ENCODE results near the gene ARID3C. TPM values are rescaled to one million over a fixed set of nuclear protein-coding genes. Genes with fewer than 3 reads are reported as not detected.
A peak's percentile ranks its signal among the peaks of the same experiment; 100 is the strongest.

The ARID3C gene
- total RNA-seq, 4 donors from 2014 or later = 0.34 to 2.0 (median 0.50) TPM

- DNase-seq (ENCODE audit: low spot score in 2 of 2) = peak in 1 of 2 donors; percentile 89
- peak within 1 kb of the TSS; percentile 84 for H3K27ac ChIP-seq
- H3K4me3 ChIP-seq = peak within 1 kb of the TSS; percentile 64
- no peaks in the 10 kb centered on the region for H3K27me3 ChIP-seq
- WGBS = under 1% methylated on average over 21 of the region's 77 CpGs
- no peaks in the 10 kb centered on the region for H3K9me3 ChIP-seq
- peaks cover 25% of the 10 kb centered on the region for H3K4me1 ChIP-seq
- peaks cover 35% of the 10 kb centered on the region for H3K36me3 ChIP-seq
- TF ChIP-seq EP300 (IDR thresholded peaks at IDR 0.05) = no peak
- TF ChIP-seq CTCF (IDR thresholded peaks at IDR 0.05) = no peak
- no peak for TF ChIP-seq POLR2AphosphoS5 (IDR thresholded peaks at IDR 0.05)
- TF ChIP-seq POLR2A (IDR thresholded peaks at IDR 0.05) = peak in 1 of 2 donors; percentile 10
These were observed 16.8 kb downstream of the ARID3C start, which contains the start of gene RPP25L for GRCh38 chr9:34611811-34612787. RPP25L (minus strand) TSS chr9:34612097; CDS start chr9:34611296, 801 bp downstream.

- Histone ChIP-seq H3K27ac (peak overlapping the region; percentile 84), H3K4me3 (peak overlapping the region; percentile 64), H3K4me1 (peaks cover 25% of the 10 kb centered on the region), H3K27me3 (no peaks in the 10 kb centered on the region), H3K9me3 (no peaks in the 10 kb centered on the region), H3K36me3 (peaks cover 27% of the 10 kb centered on the region)
- no peak for DNase-seq (ENCODE audit: low spot score in 2 of 2)
- TF ChIP-seq CTCF (IDR thresholded peaks at IDR 0.05) (no peak), EP300 (IDR thresholded peaks at IDR 0.05) (no peak), POLR2AphosphoS5 (IDR thresholded peaks at IDR 0.05) (no peak), POLR2A (IDR thresholded peaks at IDR 0.05) (no peak)
- WGBS = 73% methylated on average over 5 of the region's 10 CpGs
These were observed 17.5 kb downstream of the ARID3C start for GRCh38 chr9:34611251-34611810.

GRCh38 chr9:34610434-34611206 is 18.2 kb downstream of the ARID3C start:
- Histone ChIP-seq H3K36me3 (peaks cover 20% of the 10 kb centered on the region), H3K27ac (no peak overlapping the region), H3K9me3 (no peaks in the 10 kb centered on the region), H3K4me1 (peaks cover 25% of the 10 kb centered on the region), H3K4me3 (no peak overlapping the region), H3K27me3 (no peaks in the 10 kb centered on the region)
- TF ChIP-seq CTCF (IDR thresholded peaks at IDR 0.05) (no peak), POLR2A (IDR thresholded peaks at IDR 0.05) (no peak), EP300 (IDR thresholded peaks at IDR 0.05) (no peak), POLR2AphosphoS5 (IDR thresholded peaks at IDR 0.05) (no peak)
- no peak for DNase-seq (ENCODE audit: low spot score in 2 of 2)
- 93% methylated on average over 15 of the region's 20 CpGs for WGBS

DNA sequence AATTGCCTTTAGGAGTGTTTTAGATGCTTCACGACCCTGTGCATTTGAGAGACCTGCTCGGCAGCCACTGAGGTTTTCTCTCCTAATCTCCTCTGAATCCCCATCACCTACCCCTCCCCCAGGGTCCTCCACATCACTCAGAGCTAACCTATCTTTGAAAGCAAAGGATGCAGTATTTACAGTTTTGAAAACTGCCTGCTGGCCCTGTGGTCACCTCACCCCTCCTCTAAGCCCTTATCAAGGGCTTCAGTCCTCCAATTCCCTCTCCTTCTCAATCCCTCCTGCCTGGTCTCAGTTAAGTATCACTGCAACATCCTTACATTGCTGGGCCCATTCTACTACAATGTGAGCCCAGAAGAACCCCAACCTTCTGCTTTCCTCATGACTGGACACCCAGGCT is 21.5 kb downstream of the ARID3C start:
- no peaks in the 10 kb centered on the region for H3K9me3 ChIP-seq
- peaks cover 19% of the 10 kb centered on the region for H3K4me1 ChIP-seq
- TF ChIP-seq CTCF (IDR thresholded peaks at IDR 0.05) = no peak
- no peak for TF ChIP-seq EP300 (IDR thresholded peaks at IDR 0.05)
- no peak for TF ChIP-seq POLR2A (IDR thresholded peaks at IDR 0.05)
- no peak for TF ChIP-seq POLR2AphosphoS5 (IDR thresholded peaks at IDR 0.05)
- no peaks in the 10 kb centered on the region for H3K27me3 ChIP-seq
- no peak overlapping the region for H3K27ac ChIP-seq
- no peak for DNase-seq (ENCODE audit: low spot score in 2 of 2)
- no peaks in the 10 kb centered on the region for H3K36me3 ChIP-seq
- H3K4me3 ChIP-seq = no peak overlapping the region
- 52% methylated on average over 2 of the region's 2 CpGs for WGBS
